ENCODE data around the gene PCDH9. TPM values are rescaled to one million over a fixed set of nuclear protein-coding genes. Genes with fewer than 3 reads are reported as not detected.

PCDH9 gene
- total RNA-seq, 1 donor from 2014 or later: 0.75 TPM

- H3K36me3 ChIP-seq (ENCODE audit: control insufficient read depth, insufficient read depth, low read length): no peaks in the 10 kb centered on the region
- no peak for DNase-seq (ENCODE audit: low read depth)
- TF ChIP-seq CTCF (IDR thresholded peaks at IDR 0.05; ENCODE audit: insufficient read depth, low read length, poor library complexity, severe bottlenecking): no peak
- no peak overlapping the region for H3K4me3 ChIP-seq (ENCODE audit: low read depth, low read length)
- H3K27me3 ChIP-seq (ENCODE audit: control insufficient read depth, insufficient read depth, low read length): no peaks in the 10 kb centered on the region
These were observed 265.0 kb downstream of the PCDH9 start for GRCh38 chr13:66965181-66965580.

DNA sequence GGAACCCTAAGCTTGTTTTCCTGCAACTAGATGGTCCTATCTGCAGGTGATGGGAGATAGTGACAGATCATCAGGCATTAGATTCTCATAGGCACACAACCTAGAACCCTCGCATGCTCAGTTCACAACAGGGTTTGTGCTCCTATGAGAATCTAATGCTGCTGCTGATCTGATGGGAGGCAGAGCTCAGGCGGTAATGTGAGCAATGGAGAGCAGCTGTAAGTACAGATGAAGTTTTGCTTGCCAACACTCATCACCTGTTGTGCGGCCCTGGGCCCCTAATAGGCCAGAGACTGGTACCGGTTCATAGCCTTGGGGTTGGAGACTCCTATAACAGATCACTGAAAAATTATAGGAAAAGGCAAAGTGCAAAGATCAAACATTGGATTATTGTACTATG is 267.2 kb downstream of the PCDH9 start:
- Histone ChIP-seq H3K4me3 (ENCODE audit: low read depth, low read length) (no peak overlapping the region), H3K27me3 (ENCODE audit: control insufficient read depth, insufficient read depth, low read length) (no peaks in the 10 kb centered on the region), H3K36me3 (ENCODE audit: control insufficient read depth, insufficient read depth, low read length) (no peaks in the 10 kb centered on the region)
- no peak for TF ChIP-seq CTCF (IDR thresholded peaks at IDR 0.05; ENCODE audit: insufficient read depth, low read length, poor library complexity, severe bottlenecking)
- no peak for DNase-seq (ENCODE audit: low read depth)

GRCh38 chr13:66958611-66959010 is 271.5 kb downstream of the PCDH9 start:
- TF ChIP-seq CTCF (IDR thresholded peaks at IDR 0.05; ENCODE audit: insufficient read depth, low read length, poor library complexity, severe bottlenecking): no peak
- Histone ChIP-seq H3K36me3 (ENCODE audit: control insufficient read depth, insufficient read depth, low read length) (no peaks in the 10 kb centered on the region), H3K4me3 (ENCODE audit: low read depth, low read length) (no peak overlapping the region), H3K27me3 (ENCODE audit: control insufficient read depth, insufficient read depth, low read length) (no peaks in the 10 kb centered on the region)
- no peak for DNase-seq (ENCODE audit: low read depth)

GRCh38 chr13:66952507-66952906 is 277.6 kb downstream of the PCDH9 start:
- TF ChIP-seq CTCF (IDR thresholded peaks at IDR 0.05; ENCODE audit: insufficient read depth, low read length, poor library complexity, severe bottlenecking): no peak
- H3K36me3 ChIP-seq (ENCODE audit: control insufficient read depth, insufficient read depth, low read length): no peaks in the 10 kb centered on the region
- DNase-seq (ENCODE audit: low read depth): no peak
- H3K27me3 ChIP-seq (ENCODE audit: control insufficient read depth, insufficient read depth, low read length): no peaks in the 10 kb centered on the region
- H3K4me3 ChIP-seq (ENCODE audit: low read depth, low read length): no peak overlapping the region

DNA sequence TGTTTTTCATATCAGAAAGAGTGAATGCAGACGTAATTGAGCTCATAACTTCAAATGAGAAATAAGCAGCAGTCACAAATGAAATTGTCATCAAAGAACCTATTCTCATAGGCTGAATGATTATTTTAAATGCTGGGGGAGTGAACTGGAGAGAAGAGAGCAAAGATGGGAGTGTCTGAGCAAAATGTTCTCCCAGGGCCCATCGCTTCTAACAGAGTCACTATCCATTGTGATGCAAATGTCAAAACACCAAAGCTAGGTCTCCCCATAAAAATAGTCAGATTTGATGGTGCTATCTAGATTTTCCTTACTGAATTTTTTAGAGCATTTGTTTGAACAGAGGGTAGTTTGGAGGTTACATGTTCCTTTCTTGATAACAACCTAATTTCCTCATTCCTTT is 278.7 kb downstream of the PCDH9 start:
- H3K27me3 ChIP-seq (ENCODE audit: control insufficient read depth, insufficient read depth, low read length): no peaks in the 10 kb centered on the region
- no peak overlapping the region for H3K4me3 ChIP-seq (ENCODE audit: low read depth, low read length)
- no peak for DNase-seq (ENCODE audit: low read depth)
- H3K36me3 ChIP-seq (ENCODE audit: control insufficient read depth, insufficient read depth, low read length): no peaks in the 10 kb centered on the region
- no peak for TF ChIP-seq CTCF (IDR thresholded peaks at IDR 0.05; ENCODE audit: insufficient read depth, low read length, poor library complexity, severe bottlenecking)

- TF ChIP-seq CTCF (IDR thresholded peaks at IDR 0.05; ENCODE audit: insufficient read depth, low read length, poor library complexity, severe bottlenecking): no peak
- Histone ChIP-seq H3K27me3 (ENCODE audit: control insufficient read depth, insufficient read depth, low read length) (no peaks in the 10 kb centered on the region), H3K36me3 (ENCODE audit: control insufficient read depth, insufficient read depth, low read length) (no peaks in the 10 kb centered on the region), H3K4me3 (ENCODE audit: low read depth, low read length) (no peak overlapping the region)
- no peak for DNase-seq (ENCODE audit: low read depth)
These were observed 279.5 kb downstream of the PCDH9 start for GRCh38 chr13:66950666-66951065.

Data from kidney epithelial cell (primary cell).